ENCODE data around the gene HMX3.
"Not testable (repeated sequence)": the region's sequence is repeated elsewhere in the genome, so short reads cannot be mapped to it uniquely, and the experiment has no call there.

The HMX3 gene

GRCh38 chr10:123175389-123176387 lies 39.9 kb downstream of the HMX3 start:
- no peak for DNase-seq (ENCODE audit: low spot score)

GRCh38 chr10:123178390-123178789 lies 42.6 kb downstream of the HMX3 start:
- not testable (repeated sequence) for DNase-seq (ENCODE audit: low spot score)

- no peak for DNase-seq (ENCODE audit: low spot score)
Measured at GRCh38 chr10:123180101-123181090, 44.6 kb downstream of the HMX3 start.

- DNase-seq (ENCODE audit: low spot score) = no peak
Measured at GRCh38 chr10:123183724-123184123, 48.0 kb downstream of the HMX3 start.

- DNase-seq (ENCODE audit: low spot score) = no peak
Measured at GRCh38 chr10:123187781-123188180, 52.0 kb downstream of the HMX3 start.

All from SW480 (cell line).